Measurements from ENCODE around the gene DUSP2. TPM values are rescaled to one million over a fixed set of nuclear protein-coding genes. Genes with fewer than 3 reads are reported as not detected.

The DUSP2 gene
- total RNA-seq, 1 experiment from 2014 or later, result 4.9 TPM

- no peak for TF ChIP-seq POLR2AphosphoS5 (IDR thresholded peaks at IDR 0.05; ENCODE audit: low read depth, low read length)
- TF ChIP-seq TCF7L2 (IDR thresholded peaks at IDR 0.05; ENCODE audit: low read depth, low read length), result no peak
- TF ChIP-seq, protein P1, sequence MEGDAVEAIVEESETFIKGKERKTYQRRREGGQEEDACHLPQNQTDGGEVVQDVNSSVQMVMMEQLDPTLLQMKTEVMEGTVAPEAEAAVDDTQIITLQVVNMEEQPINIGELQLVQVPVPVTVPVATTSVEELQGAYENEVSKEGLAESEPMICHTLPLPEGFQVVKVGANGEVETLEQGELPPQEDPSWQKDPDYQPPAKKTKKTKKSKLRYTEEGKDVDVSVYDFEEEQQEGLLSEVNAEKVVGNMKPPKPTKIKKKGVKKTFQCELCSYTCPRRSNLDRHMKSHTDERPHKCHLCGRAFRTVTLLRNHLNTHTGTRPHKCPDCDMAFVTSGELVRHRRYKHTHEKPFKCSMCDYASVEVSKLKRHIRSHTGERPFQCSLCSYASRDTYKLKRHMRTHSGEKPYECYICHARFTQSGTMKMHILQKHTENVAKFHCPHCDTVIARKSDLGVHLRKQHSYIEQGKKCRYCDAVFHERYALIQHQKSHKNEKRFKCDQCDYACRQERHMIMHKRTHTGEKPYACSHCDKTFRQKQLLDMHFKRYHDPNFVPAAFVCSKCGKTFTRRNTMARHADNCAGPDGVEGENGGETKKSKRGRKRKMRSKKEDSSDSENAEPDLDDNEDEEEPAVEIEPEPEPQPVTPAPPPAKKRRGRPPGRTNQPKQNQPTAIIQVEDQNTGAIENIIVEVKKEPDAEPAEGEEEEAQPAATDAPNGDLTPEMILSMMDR (IDR thresholded peaks at IDR 0.05), result no peak
- TF ChIP-seq SIN3A (IDR thresholded peaks at IDR 0.05; ENCODE audit: borderline replicate concordance, insufficient read depth, low read depth, low read length), result no peak
- TF ChIP-seq, protein P2, sequence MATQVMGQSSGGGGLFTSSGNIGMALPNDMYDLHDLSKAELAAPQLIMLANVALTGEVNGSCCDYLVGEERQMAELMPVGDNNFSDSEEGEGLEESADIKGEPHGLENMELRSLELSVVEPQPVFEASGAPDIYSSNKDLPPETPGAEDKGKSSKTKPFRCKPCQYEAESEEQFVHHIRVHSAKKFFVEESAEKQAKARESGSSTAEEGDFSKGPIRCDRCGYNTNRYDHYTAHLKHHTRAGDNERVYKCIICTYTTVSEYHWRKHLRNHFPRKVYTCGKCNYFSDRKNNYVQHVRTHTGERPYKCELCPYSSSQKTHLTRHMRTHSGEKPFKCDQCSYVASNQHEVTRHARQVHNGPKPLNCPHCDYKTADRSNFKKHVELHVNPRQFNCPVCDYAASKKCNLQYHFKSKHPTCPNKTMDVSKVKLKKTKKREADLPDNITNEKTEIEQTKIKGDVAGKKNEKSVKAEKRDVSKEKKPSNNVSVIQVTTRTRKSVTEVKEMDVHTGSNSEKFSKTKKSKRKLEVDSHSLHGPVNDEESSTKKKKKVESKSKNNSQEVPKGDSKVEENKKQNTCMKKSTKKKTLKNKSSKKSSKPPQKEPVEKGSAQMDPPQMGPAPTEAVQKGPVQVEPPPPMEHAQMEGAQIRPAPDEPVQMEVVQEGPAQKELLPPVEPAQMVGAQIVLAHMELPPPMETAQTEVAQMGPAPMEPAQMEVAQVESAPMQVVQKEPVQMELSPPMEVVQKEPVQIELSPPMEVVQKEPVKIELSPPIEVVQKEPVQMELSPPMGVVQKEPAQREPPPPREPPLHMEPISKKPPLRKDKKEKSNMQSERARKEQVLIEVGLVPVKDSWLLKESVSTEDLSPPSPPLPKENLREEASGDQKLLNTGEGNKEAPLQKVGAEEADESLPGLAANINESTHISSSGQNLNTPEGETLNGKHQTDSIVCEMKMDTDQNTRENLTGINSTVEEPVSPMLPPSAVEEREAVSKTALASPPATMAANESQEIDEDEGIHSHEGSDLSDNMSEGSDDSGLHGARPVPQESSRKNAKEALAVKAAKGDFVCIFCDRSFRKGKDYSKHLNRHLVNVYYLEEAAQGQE (IDR thresholded peaks at IDR 0.05; ENCODE audit: insufficient read depth in 1 of 2, low read depth in 2 of 2, low read length in 1 of 2), result no peak
- DNase-seq (ENCODE audit: low read depth, low spot score) (no peak), ATAC-seq (no peak)
- no TSS peak for BruUV-seq (replicated peaks)
- H3K27ac ChIP-seq (ENCODE audit: low read length), result no peak overlapping the region
- POLR2A ChIA-PET, result no interaction called here
- H3K9me3 ChIP-seq (ENCODE audit: control insufficient read depth, insufficient read depth, low read depth, low read length), result no peaks in the 10 kb centered on the region
- CTCF ChIA-PET, result no interaction called here
- in situ Hi-C loops (cut with HindIII; ENCODE audit: low pct_unique_long_range_greater_than_20kb, low sequenced_read_pairs), result no loop called here
- no peaks in the 10 kb centered on the region for H3K27me3 ChIP-seq (ENCODE audit: control insufficient read depth, insufficient read depth, low read length)
- intact Hi-C loops (cut with micrococcal nuclease; ENCODE audit: unreplicated experiment), result no loop called here
- no peaks in the 10 kb centered on the region for H3K4me1 ChIP-seq (ENCODE audit: control insufficient read depth, insufficient read depth, low read length)
- no peaks in the 10 kb centered on the region for H3K36me3 ChIP-seq (ENCODE audit: control insufficient read depth, insufficient read depth, low read length)
- no peak overlapping the region for H3K4me3 ChIP-seq (ENCODE audit: low read depth in 2 of 2, low read length in 2 of 2)
Observed at GRCh38 chr2:96114546-96114902, 30.7 kb downstream of the DUSP2 start.

DNA sequence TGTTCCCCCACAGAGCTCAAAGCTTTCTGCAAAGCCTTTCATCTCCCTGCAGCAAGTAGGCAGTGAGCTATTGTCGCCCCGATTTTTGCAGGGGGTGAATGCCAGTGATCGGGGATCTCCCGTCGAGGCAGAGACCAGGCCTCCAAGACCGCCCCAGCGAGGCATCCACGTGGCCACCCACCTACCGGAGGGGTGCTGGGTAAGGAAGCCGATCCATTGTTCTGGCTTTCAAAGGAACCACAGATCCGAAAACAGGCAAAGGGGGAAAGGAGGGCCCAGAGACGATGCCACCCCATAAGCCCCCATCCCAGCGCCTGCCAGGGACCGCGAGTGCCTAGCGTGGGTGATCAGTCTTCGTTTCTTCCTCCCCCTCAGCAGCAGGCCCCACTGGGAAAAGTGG, 31.3 kb downstream of the DUSP2 start:
- Histone ChIP-seq H3K36me3 (ENCODE audit: control insufficient read depth, insufficient read depth, low read length) (no peaks in the 10 kb centered on the region), H3K4me1 (ENCODE audit: control insufficient read depth, insufficient read depth, low read length) (no peaks in the 10 kb centered on the region), H3K9me3 (ENCODE audit: control insufficient read depth, insufficient read depth, low read depth, low read length) (no peaks in the 10 kb centered on the region), H3K27me3 (ENCODE audit: control insufficient read depth, insufficient read depth, low read length) (no peaks in the 10 kb centered on the region), H3K4me3 (ENCODE audit: low read depth in 2 of 2, low read length in 2 of 2) (no peak overlapping the region), H3K27ac (ENCODE audit: low read length) (no peak overlapping the region)
- DNase-seq (ENCODE audit: low read depth, low spot score), result no peak
- TF ChIP-seq, protein P2 (IDR thresholded peaks at IDR 0.05; ENCODE audit: insufficient read depth in 1 of 2, low read depth in 2 of 2, low read length in 1 of 2), result no peak
- TF ChIP-seq, protein P1 (IDR thresholded peaks at IDR 0.05), result no peak
- no TSS peak for BruUV-seq (replicated peaks)
- in situ Hi-C loops (cut with HindIII; ENCODE audit: low pct_unique_long_range_greater_than_20kb, low sequenced_read_pairs), result no loop called here
- ChIA-PET CTCF (no interaction called here), POLR2A (no interaction called here)
- intact Hi-C loops (cut with micrococcal nuclease; ENCODE audit: unreplicated experiment), result no loop called here
- no peak for ATAC-seq

Data from Panc1 (cell line).